Prostate gland (tissue), 2 donors: ENCODE results near the gene BICDL2.

Source experiments
- CTCF ChIP-seq, 4 experiments: fragments of 200-600 bp in 2 of 4; fragments of 450-650 bp in 2 of 4; sonication (generic) in 2 of 4; IDR thresholded peaks; 1 replicate in 3 of 4; 2 replicates in 1 of 4; pipeline ENCODE4 v1.5.1; 2016 to 2019; ENCODE audit warnings: antibody characterized with exemption in 4 of 4, mild to moderate bottlenecking in 2 of 4, moderate library complexity in 2 of 4
- POLR2A ChIP-seq: fragments of 450-650 bp; IDR thresholded peaks from one replicate; pipeline ENCODE4 v1.6.1; 2016; ENCODE audit warnings: antibody characterized with exemption, mild to moderate bottlenecking
- POLR2AphosphoS5 ChIP-seq: sonication (generic); formaldehyde crosslinking; IDR thresholded peaks from one replicate; pipeline ENCODE4 v1.6.1; 2017; ENCODE audit warnings: antibody characterized with exemption

GRCh38 chr16:3045758-3046640 lies 9.3 kb upstream of the BICDL2 start, which contains the start of gene MMP25:
- TF ChIP-seq CTCF (IDR thresholded peaks at IDR 0.05) (no peak), POLR2AphosphoS5 (no peak), POLR2A (no peak)
